HepG2 (cell line): ENCODE data around the gene TMBIM4. TPM values are rescaled to one million over a fixed set of nuclear protein-coding genes. Genes with fewer than 3 reads are reported as not detected.

Experiments used
- ATAC-seq: fragments of 200-7000 bp; cut with Tn5 transposase; 3 replicates; pipeline ENCODE4 v1.9.1; 2020; ENCODE audit warnings: mild to moderate bottlenecking, moderate library complexity
- BruUV-seq: library from RNA; stranded (reverse); fragments of 400-500 nt; replicated peaks from 2 replicates; lab custom pipeline; 2021; lab: Mats Ljungman, UMichigan
- CTCF ChIA-PET: fragments of 300-600 bp; formaldehyde crosslinking; extraction: SDS; loops from one replicate; lab custom pipeline; 2021; ENCODE audit warnings: low total read pairs, inconsistent platforms, low intra/inter-chr PET ratio; lab: Yijun Ruan, JAX
- POLR2A ChIA-PET: fragments of 350-600 bp; sonication (Branson Sonifier 250); formaldehyde crosslinking; loops from one replicate; lab custom pipeline; 2020; ENCODE audit warnings: antibody characterized with exemption, inconsistent platforms; lab: Yijun Ruan, JAX
- DNase-seq: peaks from one replicate; pipeline ENCODE4 v3.0.0-alpha.2; 2015; ENCODE audit warnings: low spot score
- FAIRE-seq: peaks from 3 replicates; lab custom pipeline; 2011; peaks lifted over from hg19 to GRCh38; lab: Jason Lieb, UNC
- H2AFZ ChIP-seq: one replicate; pipeline ENCODE4 v1.6.1; 2011; ENCODE audit warnings: low read length, inconsistent platforms
- H3K27ac ChIP-seq: fragments of 300-600 bp; 3 replicates; pipeline ENCODE4 v1.8.0; 2011; ENCODE audit warnings: mixed run types, mild to moderate bottlenecking, mixed read lengths, low read length, inconsistent platforms; ENCODE audit not compliant: insufficient read depth; ENCODE audit errors: extremely low read length
- H3K27me3 ChIP-seq, 2 experiments: fragments of 200-600 bp in 1 of 2; 2 replicates in 1 of 2; 3 replicates in 1 of 2; pipeline versions ENCODE4 v1.6.0 to v1.8.0; 2011; ENCODE audit warnings: low read length in 2 of 2, mild to moderate bottlenecking in 2 of 2, moderate library complexity in 2 of 2, inconsistent platforms in 1 of 2; ENCODE audit not compliant: insufficient read depth in 2 of 2, control insufficient read depth in 1 of 2
- H3K36me3 ChIP-seq, 2 experiments: fragments of 200-600 bp in 1 of 2; replicated peaks in 1 of 2; 2 replicates in 1 of 2; 3 replicates in 1 of 2; pipeline versions ENCODE4 v1.5.1 to v1.8.0; 2011; ENCODE audit warnings: low read length in 2 of 2, inconsistent platforms in 1 of 2; ENCODE audit not compliant: insufficient read depth in 2 of 2, control insufficient read depth in 1 of 2
- H3K4me1 ChIP-seq: 2 replicates; pipeline ENCODE4 v1.5.1; 2012; ENCODE audit warnings: low read length, inconsistent platforms; ENCODE audit not compliant: insufficient read depth
- H3K4me2 ChIP-seq: 2 replicates; pipeline ENCODE4 v1.6.0; 2011; ENCODE audit warnings: low read depth, low read length, inconsistent platforms
- H3K4me3 ChIP-seq, 3 experiments: fragments of 200-600 bp in 1 of 3; sonication (generic), shearing (Covaris generic) in 1 of 3; replicated peaks in 1 of 3; 2 replicates each; pipeline ENCODE4 v1.5.1; 2011 to 2016; ENCODE audit warnings: low read length in 3 of 3, inconsistent platforms in 2 of 3, low read depth in 2 of 3, mild to moderate bottlenecking in 2 of 3, control low read depth in 1 of 3, mixed read lengths in 1 of 3; ENCODE audit not compliant: insufficient read depth in 1 of 3
- H3K79me2 ChIP-seq: one replicate; pipeline ENCODE4 v1.6.1; 2011; ENCODE audit warnings: low read length, inconsistent platforms; ENCODE audit not compliant: insufficient read depth
- H3K9ac ChIP-seq: 2 replicates; pipeline ENCODE4 v1.6.0; 2011; ENCODE audit warnings: mild to moderate bottlenecking, low read depth, low read length, inconsistent platforms; ENCODE audit not compliant: insufficient read depth
- H3K9me3 ChIP-seq: 2 replicates; pipeline ENCODE4 v1.5.1; 2012; ENCODE audit warnings: mild to moderate bottlenecking, low read length
- H4K20me1 ChIP-seq: 2 replicates; pipeline ENCODE4 v1.6.0; 2011; ENCODE audit warnings: inconsistent platforms, mild to moderate bottlenecking, low read length, moderate library complexity; ENCODE audit not compliant: insufficient read depth
- AHR ChIP-seq: IDR thresholded peaks from 2 replicates; pipeline ENCODE4 v1.6.1; 2018; ENCODE audit warnings: missing genetic modification reagents, missing compliant biosample characterization
- AKAP8 ChIP-seq: sonication (generic); formaldehyde crosslinking; IDR thresholded peaks from 2 replicates; pipeline ENCODE4 v1.5.1; 2020; ENCODE audit warnings: mild to moderate bottlenecking, missing genetic modification reagents
- BATF2 ChIP-seq: sonication (generic); formaldehyde crosslinking; IDR thresholded peaks from 2 replicates; pipeline ENCODE4 v1.8.0; 2022; ENCODE audit warnings: mild to moderate bottlenecking, missing genetic modification reagents, moderate library complexity
- SIN3A ChIP-seq: IDR thresholded peaks from 2 replicates; pipeline ENCODE4 v1.6.1; 2011; ENCODE audit warnings: low read depth, mild to moderate bottlenecking, control low read depth, low read length, borderline replicate concordance
- TP53 ChIP-seq: sonication (generic); formaldehyde crosslinking; conservative IDR thresholded peaks from 2 replicates; pipeline ENCODE4 v1.4.0; 2020; ENCODE audit warnings: missing genetic modification reagents
- YEATS2 ChIP-seq: sonication (generic); formaldehyde crosslinking; IDR thresholded peaks from 2 replicates; pipeline ENCODE4 v1.4.0; 2020; ENCODE audit warnings: missing genetic modification reagents, borderline replicate concordance
- ZNF224 ChIP-seq: sonication (generic); formaldehyde crosslinking; IDR thresholded peaks from 2 replicates; pipeline ENCODE4 v1.5.0; 2020; ENCODE audit warnings: mild to moderate bottlenecking, missing genetic modification reagents
- ZNF557 ChIP-seq: sonication (generic); formaldehyde crosslinking; IDR thresholded peaks from 2 replicates; pipeline ENCODE4 v1.4.0; 2020; ENCODE audit warnings: missing genetic modification reagents
- ZNF597 ChIP-seq: sonication (generic); formaldehyde crosslinking; IDR thresholded peaks from 2 replicates; pipeline ENCODE4 v1.5.0; 2020; ENCODE audit warnings: missing genetic modification reagents
- ZNF670 ChIP-seq: sonication (generic); formaldehyde crosslinking; IDR thresholded peaks from 2 replicates; pipeline ENCODE4 v1.8.0; 2022; ENCODE audit warnings: mild to moderate bottlenecking, missing genetic modification reagents, borderline replicate concordance
- ZNF737 ChIP-seq: sonication (generic); formaldehyde crosslinking; IDR thresholded peaks from 2 replicates; pipeline ENCODE4 v1.5.0; 2020; ENCODE audit warnings: missing genetic modification reagents, mild to moderate bottlenecking, borderline replicate concordance
- ZNF766 ChIP-seq: sonication (generic); formaldehyde crosslinking; IDR thresholded peaks from 2 replicates; pipeline ENCODE4 v1.5.0; 2020; ENCODE audit warnings: missing genetic modification reagents, borderline replicate concordance
- WGBS: methylation state at CpG from one replicate; pipeline ENCODE4 v1.1.6; 2017; ENCODE audit warnings: low lambda C conversion rate; 5-methylcytosine and 5-hydroxymethylcytosine counted together
- in situ Hi-C: cut with HindIII; loops from 2 replicates; pipeline ENCODE4 v1.10.0; 2017; ENCODE audit warnings: low pct_unique_long_range_greater_than_20kb; ENCODE audit not compliant: extremely low pct_ligation_motif_present
- intact Hi-C: fragments of 100-400 bp; cut with micrococcal nuclease; formaldehyde crosslinking; loops from one replicate; pipeline ENCODE4 v1.10.0; 2022; ENCODE audit not compliant: unreplicated experiment
- polyA plus RNA-seq, 8 experiments: library from polyadenylated mRNA; depleted of rRNA in 3 of 8; stranded (reverse) in 7 of 8; unstranded in 1 of 8; fragments of >200 nt; fragmentation: Illumina TruSeq in 4 of 8; extraction: Trizol in 4 of 8; gene quantifications; 2 replicates each; pipeline versions ENCODE4 v1.2.1 to v1.2.3, GENCODE V29; 2011 to 2016; ENCODE audit warnings: low read depth in 4 of 8, missing spikeins in 1 of 8, mixed read lengths in 1 of 8; ENCODE audit not compliant: insufficient read depth in 1 of 8
- total RNA-seq, 5 experiments: library from RNA; depleted of rRNA; stranded (reverse); fragments of >200 nt; fragmentation: Illumina TruSeq; extraction: Trizol; gene quantifications; 2 replicates each; pipeline ENCODE4 v1.2.3, GENCODE V29; 2016; ENCODE audit warnings: low read depth in 1 of 5
- TF ChIP-seq, protein P1 (sequence below): sonication (generic); formaldehyde crosslinking; IDR thresholded peaks from 2 replicates; pipeline ENCODE4 v1.9.0; 2021; ENCODE audit warnings: mild to moderate bottlenecking, missing genetic modification reagents

The TMBIM4 gene
- total and polyA plus RNA-seq, 2 of the 13 experiments (the other 11 are each of a cell fraction or from before 2014, with no cell fraction given): 60.5 to 67.7 TPM

- no peak for FAIRE-seq
- no peak overlapping the region for H3K27ac ChIP-seq
- no TSS peak for BruUV-seq
- 0 out of 2 replicates have a peak, but pooled peaks cover 4% of the 10 kb centered on the region for H3K9me3 ChIP-seq
- no peaks in the 10 kb centered on the region for H3K79me2 ChIP-seq
- no peaks in the 10 kb centered on the region for H3K4me1 ChIP-seq
- CTCF ChIA-PET: no interaction called here
- H3K4me3 ChIP-seq: no peak overlapping the region
- no peak for TF ChIP-seq AKAP8 (CRISPR knock-in tag)
- no peak for TF ChIP-seq TP53
- no peak for TF ChIP-seq ZNF737
- TF ChIP-seq ZNF224: no peak
- TF ChIP-seq YEATS2: no peak
- TF ChIP-seq BATF2 (CRISPR knock-in tag): no peak
- TF ChIP-seq AHR (CRISPR knock-in tag): no peak
- TF ChIP-seq, protein P1, sequence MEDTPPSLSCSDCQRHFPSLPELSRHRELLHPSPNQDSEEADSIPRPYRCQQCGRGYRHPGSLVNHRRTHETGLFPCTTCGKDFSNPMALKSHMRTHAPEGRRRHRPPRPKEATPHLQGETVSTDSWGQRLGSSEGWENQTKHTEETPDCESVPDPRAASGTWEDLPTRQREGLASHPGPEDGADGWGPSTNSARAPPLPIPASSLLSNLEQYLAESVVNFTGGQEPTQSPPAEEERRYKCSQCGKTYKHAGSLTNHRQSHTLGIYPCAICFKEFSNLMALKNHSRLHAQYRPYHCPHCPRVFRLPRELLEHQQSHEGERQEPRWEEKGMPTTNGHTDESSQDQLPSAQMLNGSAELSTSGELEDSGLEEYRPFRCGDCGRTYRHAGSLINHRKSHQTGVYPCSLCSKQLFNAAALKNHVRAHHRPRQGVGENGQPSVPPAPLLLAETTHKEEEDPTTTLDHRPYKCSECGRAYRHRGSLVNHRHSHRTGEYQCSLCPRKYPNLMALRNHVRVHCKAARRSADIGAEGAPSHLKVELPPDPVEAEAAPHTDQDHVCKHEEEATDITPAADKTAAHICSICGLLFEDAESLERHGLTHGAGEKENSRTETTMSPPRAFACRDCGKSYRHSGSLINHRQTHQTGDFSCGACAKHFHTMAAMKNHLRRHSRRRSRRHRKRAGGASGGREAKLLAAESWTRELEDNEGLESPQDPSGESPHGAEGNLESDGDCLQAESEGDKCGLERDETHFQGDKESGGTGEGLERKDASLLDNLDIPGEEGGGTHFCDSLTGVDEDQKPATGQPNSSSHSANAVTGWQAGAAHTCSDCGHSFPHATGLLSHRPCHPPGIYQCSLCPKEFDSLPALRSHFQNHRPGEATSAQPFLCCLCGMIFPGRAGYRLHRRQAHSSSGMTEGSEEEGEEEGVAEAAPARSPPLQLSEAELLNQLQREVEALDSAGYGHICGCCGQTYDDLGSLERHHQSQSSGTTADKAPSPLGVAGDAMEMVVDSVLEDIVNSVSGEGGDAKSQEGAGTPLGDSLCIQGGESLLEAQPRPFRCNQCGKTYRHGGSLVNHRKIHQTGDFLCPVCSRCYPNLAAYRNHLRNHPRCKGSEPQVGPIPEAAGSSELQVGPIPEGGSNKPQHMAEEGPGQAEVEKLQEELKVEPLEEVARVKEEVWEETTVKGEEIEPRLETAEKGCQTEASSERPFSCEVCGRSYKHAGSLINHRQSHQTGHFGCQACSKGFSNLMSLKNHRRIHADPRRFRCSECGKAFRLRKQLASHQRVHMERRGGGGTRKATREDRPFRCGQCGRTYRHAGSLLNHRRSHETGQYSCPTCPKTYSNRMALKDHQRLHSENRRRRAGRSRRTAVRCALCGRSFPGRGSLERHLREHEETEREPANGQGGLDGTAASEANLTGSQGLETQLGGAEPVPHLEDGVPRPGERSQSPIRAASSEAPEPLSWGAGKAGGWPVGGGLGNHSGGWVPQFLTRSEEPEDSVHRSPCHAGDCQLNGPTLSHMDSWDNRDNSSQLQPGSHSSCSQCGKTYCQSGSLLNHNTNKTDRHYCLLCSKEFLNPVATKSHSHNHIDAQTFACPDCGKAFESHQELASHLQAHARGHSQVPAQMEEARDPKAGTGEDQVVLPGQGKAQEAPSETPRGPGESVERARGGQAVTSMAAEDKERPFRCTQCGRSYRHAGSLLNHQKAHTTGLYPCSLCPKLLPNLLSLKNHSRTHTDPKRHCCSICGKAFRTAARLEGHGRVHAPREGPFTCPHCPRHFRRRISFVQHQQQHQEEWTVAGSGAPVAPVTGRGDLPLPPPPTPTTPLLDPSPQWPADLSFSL (CRISPR knock-in tag): no peak
- no peak for TF ChIP-seq SIN3A
- no peak for TF ChIP-seq ZNF597
- no peak for TF ChIP-seq ZNF670 (CRISPR knock-in tag)
- no peak for TF ChIP-seq ZNF557 (CRISPR knock-in tag)
- TF ChIP-seq ZNF766: no peak
- TF ChIP-seq, all 625 proteins: peak for 0
- POLR2A ChIA-PET: no interaction called here
- H4K20me1 ChIP-seq: no peaks in the 10 kb centered on the region
- in situ Hi-C loops (no loop called here), intact Hi-C loops (no loop called here)
- ATAC-seq (no peak), DNase-seq (no peak)
- peaks cover 0 to 18% of the 10 kb centered on the region in 2 experiments; a peak in 3 of 5 replicates for H3K27me3 ChIP-seq
- no peak overlapping the region for H2AFZ ChIP-seq
- 11% methylated on average over 6 of the region's 6 CpGs for WGBS
- H3K4me2 ChIP-seq: no peak overlapping the region
- no peaks in the 10 kb centered on the region for H3K36me3 ChIP-seq
- no peak overlapping the region for H3K9ac ChIP-seq
These were observed 25.4 kb upstream of the TMBIM4 start for GRCh38 chr12:66195242-66195641.
